HFFc6 (cell line): ENCODE data around the gene RMI2. TPM values are rescaled to one million over a fixed set of nuclear protein-coding genes. Genes with fewer than 3 reads are reported as not detected.

Source experiments
- DNase-seq: peaks from one replicate; pipeline ENCODE4 v3.0.0-alpha.2; 2018
- H3K27ac Mint-ChIP-seq: 2 replicates; pipeline ENCODE4 v1.8.0; 2020; ENCODE audit warnings: mild to moderate bottlenecking, mixed read lengths
- H3K27me3 Mint-ChIP-seq: 2 replicates; pipeline ENCODE4 v1.8.0; 2021; ENCODE audit warnings: mild to moderate bottlenecking, moderate library complexity, mixed read lengths; ENCODE audit not compliant: insufficient read depth
- H3K36me3 Mint-ChIP-seq: 2 replicates; pipeline ENCODE4 v1.8.0; 2021; ENCODE audit warnings: low read depth, mixed read lengths
- H3K4me1 Mint-ChIP-seq: 2 replicates; pipeline ENCODE4 v1.8.0; 2020; ENCODE audit warnings: low read depth, mixed read lengths
- H3K4me3 Mint-ChIP-seq: 2 replicates; pipeline ENCODE4 v1.8.0; 2020; ENCODE audit warnings: mild to moderate bottlenecking, moderate library complexity, mixed read lengths
- H3K9me3 Mint-ChIP-seq: 2 replicates; pipeline ENCODE4 v1.8.0; 2020; ENCODE audit warnings: mild to moderate bottlenecking, mixed read lengths
- total RNA-seq, 6 experiments: library from RNA; stranded (reverse); fragmentation: NEBNext Ultra II Directional; extraction: Animal tissue kit (Norgen Biotek cat#: 25700); gene quantifications; 2 replicates in 1 of 6; 3 replicates in 5 of 6; pipeline ENCODE4 v1.2.3, GENCODE V29; 2021
- TF ChIP-seq, protein P1 (sequence below): fragments of 200-600 bp; sonication (generic); IDR thresholded peaks from 2 replicates; pipeline ENCODE4 v1.5.0; 2021; ENCODE audit warnings: antibody characterized with exemption, mild to moderate bottlenecking

Gene RMI2
- total RNA-seq, 6 experiments from 2014 or later = 7.3 to 16.2 (median 14.2) TPM

DNA sequence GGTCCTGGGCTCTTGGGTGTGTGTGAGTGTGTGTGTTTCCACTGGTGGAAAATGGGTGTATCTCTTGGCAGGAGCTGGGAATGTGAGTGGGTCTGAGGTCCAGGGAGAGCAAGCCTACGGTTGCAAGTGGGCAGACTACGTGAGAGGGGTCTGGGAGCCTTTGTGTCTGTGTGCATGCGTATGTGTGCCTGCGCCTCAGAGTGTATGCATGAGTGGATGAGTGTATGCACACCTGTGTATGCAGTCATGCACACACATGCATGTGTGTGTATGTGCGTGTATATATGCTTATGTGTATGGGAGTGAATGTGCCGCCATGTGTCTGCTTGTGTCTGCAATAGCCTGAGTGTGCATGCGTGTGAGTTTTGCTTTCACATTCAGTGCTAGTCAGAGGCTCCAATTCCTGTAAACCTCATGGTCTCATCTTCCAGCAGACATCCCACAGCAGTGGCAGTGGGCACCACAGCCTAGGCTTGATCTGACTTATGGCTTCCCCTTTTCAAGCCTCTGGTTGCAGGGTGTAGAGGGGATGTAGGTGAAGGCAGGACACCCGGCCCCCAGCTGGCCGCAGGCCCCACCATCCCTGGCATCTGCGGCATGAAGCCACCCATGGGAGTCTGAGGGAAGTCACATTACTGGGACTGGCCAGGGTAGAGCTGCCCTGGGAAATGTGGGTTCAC is 19.7 kb upstream of the RMI2 start:
- H3K36me3 Mint-ChIP-seq = no peaks in the 10 kb centered on the region
- H3K4me1 Mint-ChIP-seq = peaks cover 31% of the 10 kb centered on the region
- TF ChIP-seq, protein P1, sequence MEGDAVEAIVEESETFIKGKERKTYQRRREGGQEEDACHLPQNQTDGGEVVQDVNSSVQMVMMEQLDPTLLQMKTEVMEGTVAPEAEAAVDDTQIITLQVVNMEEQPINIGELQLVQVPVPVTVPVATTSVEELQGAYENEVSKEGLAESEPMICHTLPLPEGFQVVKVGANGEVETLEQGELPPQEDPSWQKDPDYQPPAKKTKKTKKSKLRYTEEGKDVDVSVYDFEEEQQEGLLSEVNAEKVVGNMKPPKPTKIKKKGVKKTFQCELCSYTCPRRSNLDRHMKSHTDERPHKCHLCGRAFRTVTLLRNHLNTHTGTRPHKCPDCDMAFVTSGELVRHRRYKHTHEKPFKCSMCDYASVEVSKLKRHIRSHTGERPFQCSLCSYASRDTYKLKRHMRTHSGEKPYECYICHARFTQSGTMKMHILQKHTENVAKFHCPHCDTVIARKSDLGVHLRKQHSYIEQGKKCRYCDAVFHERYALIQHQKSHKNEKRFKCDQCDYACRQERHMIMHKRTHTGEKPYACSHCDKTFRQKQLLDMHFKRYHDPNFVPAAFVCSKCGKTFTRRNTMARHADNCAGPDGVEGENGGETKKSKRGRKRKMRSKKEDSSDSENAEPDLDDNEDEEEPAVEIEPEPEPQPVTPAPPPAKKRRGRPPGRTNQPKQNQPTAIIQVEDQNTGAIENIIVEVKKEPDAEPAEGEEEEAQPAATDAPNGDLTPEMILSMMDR = no peak
- no peaks in the 10 kb centered on the region for H3K9me3 Mint-ChIP-seq
- peaks cover 3% of the 10 kb centered on the region; the same call in 1 of the 2 replicates for H3K27me3 Mint-ChIP-seq
- H3K27ac Mint-ChIP-seq = no peak overlapping the region
- no peak for DNase-seq
- H3K4me3 Mint-ChIP-seq = no peak overlapping the region

- DNase-seq = no peak
- Mint-ChIP-seq H3K27me3 (peaks cover 3% of the 10 kb centered on the region; the same call in 1 of the 2 replicates), H3K27ac (no peak overlapping the region), H3K4me1 (peaks cover 34% of the 10 kb centered on the region), H3K36me3 (no peaks in the 10 kb centered on the region), H3K9me3 (no peaks in the 10 kb centered on the region), H3K4me3 (no peak overlapping the region)
- TF ChIP-seq, protein P1 = no peak
Measured at GRCh38 chr16:11326084-11326736, 19.0 kb upstream of the RMI2 start.

GRCh38 chr16:11326737-11327276 is 18.5 kb upstream of the RMI2 start:
- no peak for DNase-seq
- no peak overlapping the region for H3K4me3 Mint-ChIP-seq
- H3K27ac Mint-ChIP-seq = no peak overlapping the region
- no peaks in the 10 kb centered on the region for H3K36me3 Mint-ChIP-seq
- H3K27me3 Mint-ChIP-seq = peaks cover 3% of the 10 kb centered on the region; the same call in 1 of the 2 replicates
- H3K9me3 Mint-ChIP-seq = no peaks in the 10 kb centered on the region
- H3K4me1 Mint-ChIP-seq = peaks cover 34% of the 10 kb centered on the region
- TF ChIP-seq, protein P1 = no peak

DNA sequence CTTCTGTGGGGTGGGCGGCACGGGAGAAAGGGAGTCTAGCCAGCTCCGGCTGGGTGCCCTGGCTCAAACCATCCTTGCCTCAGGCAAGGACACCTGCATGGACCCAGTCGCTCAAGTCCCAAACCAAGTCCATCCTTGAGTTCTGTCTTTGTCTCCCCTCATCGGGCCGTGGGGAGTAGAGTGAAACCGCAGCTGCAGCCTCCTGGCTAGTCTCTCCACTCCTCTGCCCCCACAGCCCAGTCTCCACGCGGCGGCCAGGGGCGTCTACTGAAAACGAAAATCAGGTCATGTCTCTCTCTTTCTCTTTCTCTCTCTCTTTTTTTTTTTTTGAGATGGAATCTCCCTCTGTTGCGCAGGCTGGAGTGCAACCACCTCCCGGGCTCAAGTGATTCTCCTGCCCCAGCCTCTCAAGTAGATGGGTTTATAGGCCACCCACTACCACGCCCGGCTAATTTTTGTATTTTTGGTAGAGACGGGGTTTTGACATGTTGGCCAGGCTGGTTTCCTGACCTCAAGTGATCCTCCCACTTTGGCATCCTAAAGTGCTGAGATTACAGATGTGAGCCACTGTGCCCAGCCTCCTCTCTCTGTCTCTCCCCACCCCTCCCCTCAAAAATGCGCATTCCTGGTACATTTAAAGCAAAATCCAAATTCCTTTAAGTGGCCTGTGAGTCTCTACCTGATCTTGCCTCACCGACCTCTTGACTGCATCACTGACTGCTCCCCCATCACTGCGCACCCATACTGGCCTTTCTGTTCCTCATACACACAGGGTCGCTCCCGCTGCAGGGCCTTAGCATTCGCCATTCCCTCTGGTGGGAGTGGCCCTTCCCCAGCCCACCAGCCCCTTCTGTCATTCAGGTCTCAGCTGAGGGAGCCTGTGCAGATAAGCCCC is 17.7 kb upstream of the RMI2 start:
- H3K36me3 Mint-ChIP-seq = no peaks in the 10 kb centered on the region
- H3K27ac Mint-ChIP-seq = no peak overlapping the region; the same call in 1 of the 2 replicates
- no peaks in the 10 kb centered on the region for H3K9me3 Mint-ChIP-seq
- no peak overlapping the region for H3K4me3 Mint-ChIP-seq
- no peak for DNase-seq
- H3K4me1 Mint-ChIP-seq = peaks cover 34% of the 10 kb centered on the region
- peaks cover 3% of the 10 kb centered on the region; the same call in 1 of the 2 replicates for H3K27me3 Mint-ChIP-seq
- TF ChIP-seq, protein P1 = no peak
